Upper lobe of left lung (tissue), 4 donors: ENCODE data around the gene GOLGA6L9.
"Not testable (repeated sequence)": the region's sequence is repeated elsewhere in the genome, so short reads cannot be mapped to it uniquely, and the experiment has no call there.

ENCODE experiments used
- CTCF ChIP-seq, 6 experiments: fragments of 450-650 bp in 4 of 6; fragments of 200-600 bp in 2 of 6; sonication (generic) in 2 of 6; IDR thresholded peaks; one replicate each; pipeline ENCODE4 v1.5.1; 2016 to 2019; ENCODE audit warnings: antibody characterized with exemption in 6 of 6
- EP300 ChIP-seq, 4 donors: sonication (generic); formaldehyde crosslinking; IDR thresholded peaks; one replicate each; pipeline ENCODE4 v1.5.1; 2017; ENCODE audit warnings: antibody characterized with exemption in 4 of 4, control low read depth in 2 of 4
- POLR2A ChIP-seq, 4 donors: fragments of 450-650 bp; IDR thresholded peaks; one replicate each; pipeline ENCODE4 v1.5.1; 2016 to 2017; ENCODE audit warnings: antibody characterized with exemption in 4 of 4, mild to moderate bottlenecking in 2 of 4
- POLR2AphosphoS5 ChIP-seq, 2 donors: sonication (generic); formaldehyde crosslinking; IDR thresholded peaks; one replicate each; pipeline ENCODE4 v1.5.1; 2017; ENCODE audit warnings: antibody characterized with exemption in 2 of 2

- not testable (repeated sequence) for TF ChIP-seq POLR2AphosphoS5, CTCF, POLR2A, EP300 (IDR thresholded peaks at IDR 0.05)
Measured at GRCh38 chr15:82445420-82445819, 15.8 kb downstream of the GOLGA6L9 start.
